ENCODE results near the gene PCBP3.

- TF ChIP-seq CTCF (optimal IDR thresholded peaks at IDR 0.05 in 1 of 3, IDR thresholded peaks at IDR 0.05 in 1 of 3, conservative IDR thresholded peaks at IDR 0.05 in 1 of 3; ENCODE audit: extremely low read depth in 1 of 3, insufficient read depth in 2 of 3, low read length in 3 of 3), result no peak
- TF ChIP-seq EZH2 (IDR thresholded peaks at IDR 0.05; ENCODE audit: low read length), result no peak
Measured at GRCh38 chr21:45939521-45940045, 296.1 kb downstream of the PCBP3 start.
